GM12892 (cell line): Measurements from ENCODE around the gene DLGAP1.

ENCODE experiments used
- POLR2A ChIP-seq: IDR thresholded peaks from 2 replicates; pipeline ENCODE4 v1.6.1; 2011; ENCODE audit warnings: low read depth, low read length, control low read depth
- POLR2AphosphoS5 ChIP-seq: IDR thresholded peaks from 2 replicates; pipeline ENCODE4 v1.6.1; 2011; ENCODE audit warnings: low read depth, low read length, control low read depth

- TF ChIP-seq POLR2A: no peak
- no peak for TF ChIP-seq POLR2AphosphoS5
These were observed 998.4 kb downstream of the DLGAP1 start for GRCh38 chr18:3456686-3457069.
